Activated naive CD4-positive, alpha-beta T cell treated with anti-CD3 and anti-CD28 coated beads for 36 hours (primary cell): ENCODE results near the gene SEZ6. TPM values are rescaled to one million over a fixed set of nuclear protein-coding genes. Genes with fewer than 3 reads are reported as not detected.
A peak's percentile ranks its signal among the peaks of the same experiment; 100 is the strongest.

Source experiments
- CTCF ChIA-PET: fragments of 350-600 bp; sonication (Branson Sonifier 250); formaldehyde crosslinking; loops from one replicate; lab custom pipeline; 2021; ENCODE audit warnings: antibody characterized with exemption; lab: Charles Lee
- DNase-seq: peaks from one replicate; pipeline ENCODE4 v3.0.0-alpha.2; 2020
- H3K27ac Mint-ChIP-seq: one replicate; pipeline ENCODE4 v1.8.0; 2021; ENCODE audit warnings: mild to moderate bottlenecking, mixed read lengths
- H3K27me3 Mint-ChIP-seq: one replicate; pipeline ENCODE4 v1.8.0; 2021; ENCODE audit warnings: low read depth, mixed read lengths
- H3K36me3 Mint-ChIP-seq: one replicate; pipeline ENCODE4 v1.8.0; 2021; ENCODE audit warnings: low read depth, mixed read lengths
- H3K4me1 Mint-ChIP-seq: one replicate; pipeline ENCODE4 v1.8.0; 2021; ENCODE audit warnings: low read depth, mixed read lengths
- H3K4me3 Mint-ChIP-seq: one replicate; pipeline ENCODE4 v1.8.0; 2021; ENCODE audit warnings: mild to moderate bottlenecking, moderate library complexity, mixed read lengths
- H3K9me3 Mint-ChIP-seq: one replicate; pipeline ENCODE4 v1.8.0; 2021; ENCODE audit warnings: mixed read lengths
- intact Hi-C: fragments of 100-400 bp; cut with micrococcal nuclease; formaldehyde crosslinking; loops from one replicate; pipeline ENCODE4 v1.15.1; 2023
- total RNA-seq, 2 experiments: library from RNA; stranded (reverse); gene quantifications; one replicate each; pipeline ENCODE4 v1.2.3, GENCODE V29; 2021

Gene SEZ6
- total RNA-seq, 2 experiments from 2014 or later, result not detected

GRCh38 chr17:29043539-29044145, 37.8 kb upstream of the SEZ6 start:
- Mint-ChIP-seq H3K27ac (no peak overlapping the region), H3K4me1 (peaks cover 9% of the 10 kb centered on the region), H3K36me3 (no peaks in the 10 kb centered on the region), H3K27me3 (no peaks in the 10 kb centered on the region), H3K9me3 (no peaks in the 10 kb centered on the region), H3K4me3 (no peak overlapping the region)
- no peak for DNase-seq
- intact Hi-C loops, result no loop called here
- CTCF ChIA-PET, result interaction anchor here (0.6 to 1.4 kb wide), 2 partner anchors 73 to 180 kb away, joined by 3 read pairs; no protein-coding TSS in a partner anchor

GRCh38 chr17:29042679-29043538, 37.1 kb upstream of the SEZ6 start, which contains the start of gene PIPOX:
PIPOX (plus strand) TSS chr17:29043141; CDS start chr17:29043226, 85 bp downstream.
- H3K36me3 Mint-ChIP-seq, result no peaks in the 10 kb centered on the region
- no peaks in the 10 kb centered on the region for H3K9me3 Mint-ChIP-seq
- CTCF ChIA-PET, result interaction anchor here (0.6 to 1.4 kb wide), 2 partner anchors 74 to 181 kb away, joined by 3 read pairs; no protein-coding TSS in a partner anchor
- no peaks in the 10 kb centered on the region for H3K27me3 Mint-ChIP-seq
- no peak within 1 kb of the TSS for H3K4me3 Mint-ChIP-seq
- intact Hi-C loops, result no loop called here
- H3K27ac Mint-ChIP-seq, result no peak within 1 kb of the TSS
- H3K4me1 Mint-ChIP-seq, result peaks cover 6% of the 10 kb centered on the region
- DNase-seq, result peak; percentile 18

- no peaks in the 10 kb centered on the region for H3K9me3 Mint-ChIP-seq
- H3K36me3 Mint-ChIP-seq, result no peaks in the 10 kb centered on the region
- no peaks in the 10 kb centered on the region for H3K27me3 Mint-ChIP-seq
- H3K4me1 Mint-ChIP-seq, result peaks cover 6% of the 10 kb centered on the region
- intact Hi-C loops, result no loop called here
- H3K27ac Mint-ChIP-seq, result no peak overlapping the region
- DNase-seq, result no peak
- CTCF ChIA-PET, result interaction anchor here (1.2 to 1.4 kb wide), 2 partner anchors 75 to 77 kb away, joined by 3 read pairs; no protein-coding TSS in a partner anchor
- H3K4me3 Mint-ChIP-seq, result no peak overlapping the region
Measured at GRCh38 chr17:29042026-29042678, 36.3 kb upstream of the SEZ6 start.

- intact Hi-C loops, result no loop called here
- no peak for DNase-seq
- Mint-ChIP-seq H3K4me3 (no peak overlapping the region), H3K36me3 (no peaks in the 10 kb centered on the region), H3K4me1 (peaks cover 6% of the 10 kb centered on the region), H3K27ac (no peak overlapping the region), H3K9me3 (no peaks in the 10 kb centered on the region), H3K27me3 (no peaks in the 10 kb centered on the region)
- CTCF ChIA-PET, result interaction anchor here (1.2 kb wide), 1 partner anchor 76 kb away, joined by 3 read pairs; no protein-coding TSS in a partner anchor
Measured at GRCh38 chr17:29041571-29041970, 35.7 kb upstream of the SEZ6 start.

GRCh38 chr17:29041091-29041490, 35.3 kb upstream of the SEZ6 start:
- Mint-ChIP-seq H3K36me3 (no peaks in the 10 kb centered on the region), H3K27me3 (peaks cover 2% of the 10 kb centered on the region), H3K27ac (no peak overlapping the region), H3K4me1 (peaks cover 6% of the 10 kb centered on the region), H3K9me3 (no peaks in the 10 kb centered on the region), H3K4me3 (no peak overlapping the region)
- no peak for DNase-seq
- CTCF ChIA-PET, result interaction anchor here (1.2 kb wide), 1 partner anchor 76 kb away, joined by 3 read pairs; no protein-coding TSS in a partner anchor
- intact Hi-C loops, result no loop called here

GRCh38 chr17:29039764-29040598, 34.1 kb upstream of the SEZ6 start:
- peaks cover 5% of the 10 kb centered on the region for H3K27me3 Mint-ChIP-seq
- H3K36me3 Mint-ChIP-seq, result no peaks in the 10 kb centered on the region
- no peak overlapping the region for H3K27ac Mint-ChIP-seq
- DNase-seq, result no peak
- H3K4me1 Mint-ChIP-seq, result peaks cover 6% of the 10 kb centered on the region
- intact Hi-C loops, result no loop called here
- peaks cover 4% of the 10 kb centered on the region for H3K9me3 Mint-ChIP-seq
- no peak overlapping the region for H3K4me3 Mint-ChIP-seq
- CTCF ChIA-PET, result interaction anchor here (1.1 kb wide), 1 partner anchor 8 kb away, joined by 3 read pairs; no protein-coding TSS in a partner anchor

GRCh38 chr17:29038085-29038795, 32.4 kb upstream of the SEZ6 start:
- Mint-ChIP-seq H3K4me1 (peaks cover 6% of the 10 kb centered on the region), H3K4me3 (no peak overlapping the region), H3K27me3 (peaks cover 18% of the 10 kb centered on the region), H3K27ac (no peak overlapping the region), H3K36me3 (no peaks in the 10 kb centered on the region), H3K9me3 (peaks cover 9% of the 10 kb centered on the region)
- intact Hi-C loops, result no loop called here
- DNase-seq, result no peak
- CTCF ChIA-PET, result interaction anchor here (0.9 to 1.3 kb wide), 2 partner anchors 17 to 78 kb away, joined by 5 to 6 read pairs; no protein-coding TSS in a partner anchor

GRCh38 chr17:29037739-29038084, 31.9 kb upstream of the SEZ6 start:
- no peak for DNase-seq
- H3K27ac Mint-ChIP-seq, result no peak overlapping the region
- peaks cover 9% of the 10 kb centered on the region for H3K9me3 Mint-ChIP-seq
- H3K4me3 Mint-ChIP-seq, result no peak overlapping the region
- peaks cover 23% of the 10 kb centered on the region for H3K27me3 Mint-ChIP-seq
- CTCF ChIA-PET, result no interaction called here
- intact Hi-C loops, result no loop called here
- H3K4me1 Mint-ChIP-seq, result peaks cover 6% of the 10 kb centered on the region
- no peaks in the 10 kb centered on the region for H3K36me3 Mint-ChIP-seq

- peaks cover 9% of the 10 kb centered on the region for H3K9me3 Mint-ChIP-seq
- H3K27ac Mint-ChIP-seq, result no peak overlapping the region
- H3K4me3 Mint-ChIP-seq, result no peak overlapping the region
- DNase-seq, result no peak
- H3K4me1 Mint-ChIP-seq, result no peaks in the 10 kb centered on the region
- intact Hi-C loops, result no loop called here
- H3K36me3 Mint-ChIP-seq, result no peaks in the 10 kb centered on the region
- peaks cover 32% of the 10 kb centered on the region for H3K27me3 Mint-ChIP-seq
- CTCF ChIA-PET, result no interaction called here
Measured at GRCh38 chr17:29036584-29036983, 30.8 kb upstream of the SEZ6 start.

GRCh38 chr17:29034510-29034909, 28.7 kb upstream of the SEZ6 start:
- Mint-ChIP-seq H3K27ac (no peak overlapping the region), H3K4me1 (no peaks in the 10 kb centered on the region), H3K36me3 (no peaks in the 10 kb centered on the region), H3K4me3 (no peak overlapping the region), H3K27me3 (peaks cover 45% of the 10 kb centered on the region), H3K9me3 (peaks cover 9% of the 10 kb centered on the region)
- intact Hi-C loops, result no loop called here
- no peak for DNase-seq
- CTCF ChIA-PET, result no interaction called here

GRCh38 chr17:29032857-29033197, 27.0 kb upstream of the SEZ6 start:
- intact Hi-C loops, result no loop called here
- H3K27me3 Mint-ChIP-seq, result peaks cover 50% of the 10 kb centered on the region
- DNase-seq, result no peak
- peaks cover 9% of the 10 kb centered on the region for H3K9me3 Mint-ChIP-seq
- CTCF ChIA-PET, result no interaction called here
- no peaks in the 10 kb centered on the region for H3K4me1 Mint-ChIP-seq
- H3K27ac Mint-ChIP-seq, result no peak overlapping the region
- H3K36me3 Mint-ChIP-seq, result no peaks in the 10 kb centered on the region
- H3K4me3 Mint-ChIP-seq, result no peak overlapping the region
